ENCODE measurements around the gene ESPNL.

- no peak for TF ChIP-seq ZBTB33 (IDR thresholded peaks at IDR 0.05)
- TF ChIP-seq, protein P1, sequence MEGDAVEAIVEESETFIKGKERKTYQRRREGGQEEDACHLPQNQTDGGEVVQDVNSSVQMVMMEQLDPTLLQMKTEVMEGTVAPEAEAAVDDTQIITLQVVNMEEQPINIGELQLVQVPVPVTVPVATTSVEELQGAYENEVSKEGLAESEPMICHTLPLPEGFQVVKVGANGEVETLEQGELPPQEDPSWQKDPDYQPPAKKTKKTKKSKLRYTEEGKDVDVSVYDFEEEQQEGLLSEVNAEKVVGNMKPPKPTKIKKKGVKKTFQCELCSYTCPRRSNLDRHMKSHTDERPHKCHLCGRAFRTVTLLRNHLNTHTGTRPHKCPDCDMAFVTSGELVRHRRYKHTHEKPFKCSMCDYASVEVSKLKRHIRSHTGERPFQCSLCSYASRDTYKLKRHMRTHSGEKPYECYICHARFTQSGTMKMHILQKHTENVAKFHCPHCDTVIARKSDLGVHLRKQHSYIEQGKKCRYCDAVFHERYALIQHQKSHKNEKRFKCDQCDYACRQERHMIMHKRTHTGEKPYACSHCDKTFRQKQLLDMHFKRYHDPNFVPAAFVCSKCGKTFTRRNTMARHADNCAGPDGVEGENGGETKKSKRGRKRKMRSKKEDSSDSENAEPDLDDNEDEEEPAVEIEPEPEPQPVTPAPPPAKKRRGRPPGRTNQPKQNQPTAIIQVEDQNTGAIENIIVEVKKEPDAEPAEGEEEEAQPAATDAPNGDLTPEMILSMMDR (IDR thresholded peaks at IDR 0.05; ENCODE audit: low read depth, low read length, missing input control) = no peak
- no peak for TF ChIP-seq GABPA (IDR thresholded peaks at IDR 0.05 in 1 of 2, conservative IDR thresholded peaks at IDR 0.05 in 1 of 2)
- TF ChIP-seq REST (IDR thresholded peaks at IDR 0.05) = no peak
- TF ChIP-seq, protein P2, sequence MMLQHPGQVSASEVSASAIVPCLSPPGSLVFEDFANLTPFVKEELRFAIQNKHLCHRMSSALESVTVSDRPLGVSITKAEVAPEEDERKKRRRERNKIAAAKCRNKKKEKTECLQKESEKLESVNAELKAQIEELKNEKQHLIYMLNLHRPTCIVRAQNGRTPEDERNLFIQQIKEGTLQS (IDR thresholded peaks at IDR 0.05) = no peak
- no peak for TF ChIP-seq FOXA1 (IDR thresholded peaks at IDR 0.05)
- TF ChIP-seq JUND (IDR thresholded peaks at IDR 0.05) = no peak
- TF ChIP-seq TAF1 (conservative IDR thresholded peaks at IDR 0.05) = no peak
- no peak for TF ChIP-seq MAX (IDR thresholded peaks at IDR 0.05)
- TF ChIP-seq YY1 (IDR thresholded peaks at IDR 0.05) = no peak
- no peak for TF ChIP-seq SP1 (IDR thresholded peaks at IDR 0.05)
Observed at GRCh38 chr2:238090887-238091286, 9.3 kb upstream of the ESPNL start.
